ENCODE results near the gene TEKT3. TPM values are rescaled to one million over a fixed set of nuclear protein-coding genes. Genes with fewer than 3 reads are reported as not detected.

The TEKT3 gene
- total RNA-seq, 1 donor from 2014 or later: not detected

DNA sequence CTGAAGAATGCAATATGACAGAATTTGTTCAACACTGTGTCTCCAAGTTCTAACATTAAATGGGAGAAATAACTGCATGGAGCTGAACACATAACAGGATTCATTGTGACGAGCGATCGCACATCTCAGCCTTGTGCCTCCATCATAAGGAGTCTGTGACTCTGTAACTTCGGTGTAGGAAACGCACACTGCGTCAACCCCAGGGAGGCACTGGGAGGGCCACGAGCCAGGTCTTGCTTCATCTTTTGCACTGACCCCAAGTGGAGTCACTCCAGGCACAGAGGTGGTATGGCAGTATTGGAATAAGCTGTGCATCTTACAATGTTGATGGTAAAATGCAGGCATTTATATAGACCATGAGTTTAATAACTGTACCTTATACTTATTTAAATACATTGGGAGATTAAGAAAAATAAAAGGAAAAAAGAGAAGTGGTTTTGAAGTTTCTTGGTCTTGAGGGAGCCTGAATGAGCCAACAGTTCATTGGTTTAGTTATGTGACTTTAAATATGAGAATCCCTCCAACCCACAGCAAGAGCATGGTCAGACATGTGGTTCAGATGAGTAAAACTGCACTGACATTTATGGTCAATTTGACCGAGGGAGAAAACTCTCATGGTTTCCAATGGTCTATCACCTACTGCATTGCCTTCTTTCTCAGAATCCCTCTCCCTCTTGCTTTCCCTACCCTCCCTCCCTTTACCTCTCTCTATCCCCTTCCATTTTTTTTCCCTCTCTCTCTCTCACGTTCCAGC lies 70.6 kb downstream of the TEKT3 start:
- Mint-ChIP-seq H3K4me3 (no peak overlapping the region), H3K27ac (no peak overlapping the region), H3K27me3 (peaks cover 7% of the 10 kb centered on the region), H3K9me3 (no peaks in the 10 kb centered on the region), H3K4me1 (no peaks in the 10 kb centered on the region), H3K36me3 (ENCODE audit: low read depth) (no peaks in the 10 kb centered on the region)
- no peak for ATAC-seq (ENCODE audit: low read depth)
- intact Hi-C loops (cut with micrococcal nuclease): no loop called here
- ChIA-PET POLR2A (no interaction called here), CTCF (no interaction called here)
- TF ChIP-seq CTCF (IDR thresholded peaks at IDR 0.05): no peak
- DNase-seq: no peak

GRCh38 chr17:15269780-15270089 lies 71.7 kb downstream of the TEKT3 start:
- Mint-ChIP-seq H3K27ac (no peak overlapping the region), H3K9me3 (no peaks in the 10 kb centered on the region), H3K4me3 (no peak overlapping the region), H3K27me3 (peaks cover 13% of the 10 kb centered on the region), H3K36me3 (ENCODE audit: low read depth) (no peaks in the 10 kb centered on the region), H3K4me1 (no peaks in the 10 kb centered on the region)
- no peak for DNase-seq
- intact Hi-C loops (cut with micrococcal nuclease): no loop called here
- CTCF ChIA-PET: no interaction called here
- POLR2A ChIA-PET: no interaction called here
- no peak for TF ChIP-seq CTCF (IDR thresholded peaks at IDR 0.05)
- ATAC-seq (ENCODE audit: low read depth): no peak

DNA sequence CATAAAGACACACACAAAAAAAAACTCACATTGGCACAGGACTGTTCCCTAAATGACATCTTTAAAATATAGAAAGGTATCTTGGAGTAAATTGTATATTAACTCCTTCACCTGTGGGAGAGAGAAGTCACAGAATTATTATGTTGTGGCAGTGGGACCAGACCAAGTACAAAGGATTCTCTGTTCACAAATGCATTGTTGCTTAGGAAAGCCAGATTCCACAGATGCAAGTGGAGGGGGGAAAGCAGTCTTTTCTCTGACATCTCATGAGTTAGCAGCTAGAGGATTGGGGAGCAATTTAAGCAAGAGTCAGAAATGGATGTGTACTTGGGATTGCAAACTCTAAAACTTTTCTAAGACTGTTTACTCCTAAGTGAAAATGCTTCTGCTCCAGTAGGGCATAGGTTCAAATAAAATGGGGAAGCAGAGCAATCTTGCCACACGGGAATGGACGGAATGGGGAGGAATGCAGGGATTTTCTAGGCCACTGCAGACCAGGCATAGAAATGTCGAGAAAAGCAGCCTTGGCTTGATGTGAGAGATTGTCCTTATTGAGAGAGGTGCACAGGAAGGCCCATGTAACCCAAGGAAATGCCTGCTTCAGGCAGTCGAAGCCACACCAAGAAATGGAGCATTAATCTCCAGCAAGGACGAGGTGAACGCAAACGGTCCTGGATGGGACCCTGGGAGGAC lies 72.2 kb downstream of the TEKT3 start:
- no peak for TF ChIP-seq CTCF (IDR thresholded peaks at IDR 0.05)
- Mint-ChIP-seq H3K36me3 (ENCODE audit: low read depth) (no peaks in the 10 kb centered on the region), H3K27ac (no peak overlapping the region), H3K27me3 (peaks cover 18% of the 10 kb centered on the region), H3K4me3 (no peak overlapping the region), H3K4me1 (no peaks in the 10 kb centered on the region), H3K9me3 (no peaks in the 10 kb centered on the region)
- DNase-seq (no peak), ATAC-seq (ENCODE audit: low read depth) (no peak)
- intact Hi-C loops (cut with micrococcal nuclease): no loop called here
- POLR2A ChIA-PET: no interaction called here
- CTCF ChIA-PET: no interaction called here

DNA sequence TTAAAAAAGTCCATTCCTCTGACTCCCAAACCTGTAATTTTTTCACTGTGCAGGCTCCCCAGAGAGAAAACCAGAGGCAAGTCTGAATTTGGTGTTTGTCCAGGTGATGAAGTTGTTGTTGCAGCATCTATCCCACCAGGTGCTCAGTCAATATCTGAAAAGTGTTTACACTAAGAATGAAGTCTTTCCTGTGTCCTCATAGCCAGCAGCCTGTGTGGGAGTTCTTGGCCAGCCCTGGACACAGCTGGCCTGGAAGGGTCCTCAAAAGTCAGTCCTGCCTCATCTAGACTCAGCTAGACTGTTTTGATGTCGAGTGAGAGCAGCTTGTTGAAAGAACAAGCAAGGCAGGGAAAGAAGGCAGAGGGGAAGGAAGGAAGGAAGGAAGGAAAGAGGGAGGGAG lies 72.9 kb downstream of the TEKT3 start:
- intact Hi-C loops (cut with micrococcal nuclease): no loop called here
- H3K9me3 Mint-ChIP-seq: no peaks in the 10 kb centered on the region
- ATAC-seq (ENCODE audit: low read depth) (no peak), DNase-seq (no peak)
- no peak overlapping the region for H3K4me3 Mint-ChIP-seq
- peaks cover 19% of the 10 kb centered on the region for H3K27me3 Mint-ChIP-seq
- H3K4me1 Mint-ChIP-seq: no peaks in the 10 kb centered on the region
- H3K36me3 Mint-ChIP-seq (ENCODE audit: low read depth): no peaks in the 10 kb centered on the region
- ChIA-PET CTCF (no interaction called here), POLR2A (no interaction called here)
- TF ChIP-seq CTCF (IDR thresholded peaks at IDR 0.05): no peak
- H3K27ac Mint-ChIP-seq: no peak overlapping the region

GRCh38 chr17:15267996-15268395 lies 73.4 kb downstream of the TEKT3 start:
- no peak for TF ChIP-seq CTCF (IDR thresholded peaks at IDR 0.05)
- Mint-ChIP-seq H3K36me3 (ENCODE audit: low read depth) (no peaks in the 10 kb centered on the region), H3K4me3 (no peak overlapping the region), H3K9me3 (no peaks in the 10 kb centered on the region), H3K27ac (no peak overlapping the region), H3K4me1 (no peaks in the 10 kb centered on the region), H3K27me3 (peaks cover 24% of the 10 kb centered on the region)
- CTCF ChIA-PET: no interaction called here
- ATAC-seq (ENCODE audit: low read depth): no peak
- intact Hi-C loops (cut with micrococcal nuclease): no loop called here
- no peak for DNase-seq
- POLR2A ChIA-PET: no interaction called here

All from activated B cell treated with CpG ODN at 0.5 μM for 24 hours (primary cell).